Activated CD4-positive, alpha-beta T cell treated with anti-CD3 and anti-CD28 coated beads, Interleukin-2, amount 10 ng/mL, durations not matched to agents 24 days and 14 days (primary cell): ENCODE results near the gene DYRK3. TPM values are rescaled to one million over a fixed set of nuclear protein-coding genes. Genes with fewer than 3 reads are reported as not detected.

Experiments used
- DNase-seq: peaks from one replicate; pipeline ENCODE4 v3.0.0; 2022
- H3K27ac Mint-ChIP-seq: one replicate; pipeline ENCODE4 v1.8.0; 2022; ENCODE audit warnings: mild to moderate bottlenecking, mixed read lengths
- H3K27me3 Mint-ChIP-seq: one replicate; pipeline ENCODE4 v1.8.0; 2022; ENCODE audit warnings: mixed read lengths
- H3K36me3 Mint-ChIP-seq: one replicate; pipeline ENCODE4 v1.8.0; 2022; ENCODE audit warnings: low read depth, mild to moderate bottlenecking, mixed read lengths
- H3K4me1 Mint-ChIP-seq: one replicate; pipeline ENCODE4 v1.8.0; 2021; ENCODE audit warnings: mixed read lengths
- H3K4me3 Mint-ChIP-seq: one replicate; pipeline ENCODE4 v1.8.0; 2022; ENCODE audit warnings: mild to moderate bottlenecking, moderate library complexity, mixed read lengths
- H3K9me3 Mint-ChIP-seq: one replicate; pipeline ENCODE4 v1.8.0; 2021; ENCODE audit warnings: mixed read lengths
- intact Hi-C: fragments of 100-400 bp; cut with micrococcal nuclease; formaldehyde crosslinking; loops from one replicate; pipeline ENCODE4 v1.15.1; 2023
- total RNA-seq: library from RNA; stranded (reverse); gene quantifications from 2 replicates; pipeline ENCODE4 v1.2.3, GENCODE V29; 2022

The DYRK3 gene
- total RNA-seq, 1 donor from 2014 or later = 16.9 TPM

DNA sequence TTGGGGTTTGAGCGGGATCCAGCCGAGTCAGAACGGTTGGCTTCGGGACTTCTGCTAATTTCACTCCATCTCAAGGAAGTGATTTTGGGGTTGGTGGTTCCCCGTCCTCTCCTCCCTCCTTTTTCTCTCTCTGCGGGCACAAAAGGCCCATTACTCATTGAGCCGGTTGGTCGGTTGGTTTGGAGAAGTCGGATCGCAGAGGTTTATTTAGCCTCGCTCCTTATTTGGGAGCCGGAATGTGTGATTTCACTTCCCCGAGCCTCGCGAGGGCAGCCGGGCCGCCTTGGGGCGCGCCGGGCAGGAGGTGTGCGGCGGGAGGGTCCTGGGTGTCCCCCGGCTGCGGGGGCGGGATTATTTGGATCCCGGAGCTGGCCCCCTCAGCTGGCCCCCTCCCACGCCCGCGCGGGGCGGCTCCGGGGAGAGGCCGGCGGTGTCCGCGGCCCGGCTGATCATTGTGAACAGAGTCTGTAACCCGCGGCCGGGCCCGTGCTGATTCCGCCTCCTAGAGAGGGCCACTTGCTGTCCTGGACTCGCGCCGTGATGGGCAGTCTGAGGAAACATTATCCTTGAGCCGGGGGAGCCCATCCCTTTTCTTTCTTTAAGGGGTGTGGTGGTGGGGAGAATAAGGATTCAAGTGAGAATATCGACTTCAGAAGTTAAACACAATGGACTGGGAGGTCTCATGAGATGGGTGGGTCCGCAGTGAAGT is 50.6 kb downstream of the DYRK3 start:
- Mint-ChIP-seq H3K4me3 (peak overlapping the region; percentile 99), H3K4me1 (peaks cover 52% of the 10 kb centered on the region), H3K27ac (peak overlapping the region; percentile 99), H3K27me3 (peaks cover 7% of the 10 kb centered on the region), H3K9me3 (no peaks in the 10 kb centered on the region), H3K36me3 (peaks cover 12% of the 10 kb centered on the region)
- peak; percentile 89 for DNase-seq
- intact Hi-C loops = loop anchor here (1.0 kb wide), 1 partner anchor 17 kb away; no protein-coding TSS in a partner anchor

DNA sequence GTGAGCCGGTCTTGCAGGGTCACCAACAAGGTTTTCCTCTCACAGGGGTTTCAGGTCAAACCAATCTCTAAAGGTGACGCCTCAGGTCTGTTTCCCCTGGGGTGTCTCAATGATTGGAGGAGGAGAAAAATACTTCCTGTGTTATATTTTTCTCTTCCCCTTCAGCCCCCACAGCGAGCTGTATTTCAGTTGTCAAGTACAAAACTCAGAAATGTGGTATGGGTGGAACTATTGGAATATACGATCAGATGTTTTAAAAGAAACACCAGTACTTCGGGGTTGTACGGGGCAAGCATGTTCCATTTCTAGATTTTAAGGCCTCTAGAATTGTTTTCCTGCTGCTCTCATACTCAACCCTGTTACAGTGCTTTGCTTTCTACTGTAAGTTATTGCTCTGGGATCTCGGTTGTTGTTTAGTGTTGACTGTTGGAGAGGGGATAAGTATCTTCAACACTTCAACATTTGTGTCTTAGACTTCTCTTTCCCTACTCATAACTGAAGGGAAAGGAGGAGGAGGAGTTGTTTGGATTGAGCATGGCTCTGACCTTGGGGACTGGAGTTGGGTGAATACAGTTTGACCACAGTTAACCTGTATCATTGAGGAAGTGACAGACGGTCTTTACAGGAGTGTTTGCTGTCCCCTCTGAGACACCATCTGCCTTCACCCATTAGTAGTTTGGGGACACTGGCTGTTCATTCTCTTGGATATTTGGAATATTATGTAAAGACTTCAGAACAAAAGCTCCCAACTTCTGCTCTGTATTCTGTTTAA is 51.3 kb downstream of the DYRK3 start:
- Mint-ChIP-seq H3K4me3 (peak overlapping the region; percentile 99), H3K27me3 (peaks cover 7% of the 10 kb centered on the region), H3K9me3 (no peaks in the 10 kb centered on the region), H3K4me1 (peaks cover 55% of the 10 kb centered on the region), H3K27ac (peak overlapping the region; percentile 99), H3K36me3 (peaks cover 12% of the 10 kb centered on the region)
- DNase-seq = peak; percentile 81
- intact Hi-C loops = loop anchor here (1.0 kb wide), 1 partner anchor 17 kb away; no protein-coding TSS in a partner anchor

DNA sequence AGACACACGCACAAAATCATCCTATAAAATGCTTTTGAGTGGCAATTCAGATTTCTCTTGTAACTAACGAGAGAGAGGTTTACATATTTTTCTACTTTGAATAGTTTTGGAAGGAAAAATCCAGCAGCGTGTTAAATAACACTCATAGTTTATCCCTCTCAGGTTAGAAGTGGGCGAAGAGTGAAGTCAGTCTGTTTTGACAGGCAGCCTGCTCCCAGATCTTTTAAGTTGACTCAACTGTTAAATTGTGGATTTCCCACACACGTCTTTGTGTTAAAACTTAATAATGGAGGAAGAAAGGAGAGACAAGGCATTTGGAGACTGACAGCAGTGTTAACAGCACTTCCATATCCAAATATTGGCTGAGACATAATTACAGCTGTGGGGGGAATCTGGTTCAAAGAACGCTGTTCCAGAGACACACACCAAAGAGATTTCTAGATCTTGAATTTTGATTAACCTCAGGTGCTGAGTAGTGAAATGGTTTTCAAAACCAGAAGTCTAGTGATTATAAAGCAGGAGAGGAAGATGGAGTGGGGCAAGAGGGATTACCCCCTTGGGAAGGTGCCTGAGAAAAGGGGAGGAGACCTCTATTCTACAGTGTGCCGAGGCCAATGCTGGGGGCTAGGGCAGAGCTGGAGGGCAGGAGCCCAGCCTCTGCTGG is 52.0 kb downstream of the DYRK3 start:
- Mint-ChIP-seq H3K27ac (peak overlapping the region; percentile 99), H3K4me1 (peaks cover 59% of the 10 kb centered on the region), H3K9me3 (no peaks in the 10 kb centered on the region), H3K36me3 (peaks cover 12% of the 10 kb centered on the region), H3K27me3 (peaks cover 7% of the 10 kb centered on the region), H3K4me3 (peak overlapping the region; percentile 99)
- no peak for DNase-seq
- intact Hi-C loops = no loop called here

DNA sequence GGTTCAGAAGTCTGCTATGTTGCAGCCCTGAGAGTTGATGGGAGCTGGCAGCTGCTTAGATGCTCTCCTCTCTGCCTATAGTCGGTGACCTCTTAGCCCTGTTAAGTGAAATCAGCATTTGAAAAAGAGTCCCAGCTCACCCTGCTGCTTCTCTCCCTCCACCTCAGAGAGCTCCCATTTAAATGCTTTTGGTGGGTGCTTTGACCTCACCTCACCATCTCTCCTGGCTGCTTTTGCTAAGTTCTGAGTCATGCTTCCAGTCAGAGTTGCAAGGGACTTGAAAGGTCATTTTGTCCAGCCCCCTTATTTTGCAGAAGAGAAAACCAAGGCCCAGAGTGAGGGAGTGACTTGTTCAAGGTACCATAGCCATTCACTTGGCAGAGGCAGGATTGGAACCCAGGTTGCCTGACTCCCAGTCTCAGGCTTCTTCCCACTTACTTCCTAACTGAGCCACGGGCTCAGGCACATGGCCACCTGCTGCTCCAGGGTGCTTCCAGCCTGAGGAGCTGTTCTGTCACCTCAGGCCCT is 52.6 kb downstream of the DYRK3 start:
- intact Hi-C loops = no loop called here
- peaks cover 12% of the 10 kb centered on the region for H3K36me3 Mint-ChIP-seq
- peak overlapping the region; percentile 69 for H3K27ac Mint-ChIP-seq
- peak overlapping the region; percentile 99 for H3K4me3 Mint-ChIP-seq
- peaks cover 7% of the 10 kb centered on the region for H3K27me3 Mint-ChIP-seq
- H3K9me3 Mint-ChIP-seq = no peaks in the 10 kb centered on the region
- H3K4me1 Mint-ChIP-seq = peaks cover 57% of the 10 kb centered on the region
- no peak for DNase-seq

DNA sequence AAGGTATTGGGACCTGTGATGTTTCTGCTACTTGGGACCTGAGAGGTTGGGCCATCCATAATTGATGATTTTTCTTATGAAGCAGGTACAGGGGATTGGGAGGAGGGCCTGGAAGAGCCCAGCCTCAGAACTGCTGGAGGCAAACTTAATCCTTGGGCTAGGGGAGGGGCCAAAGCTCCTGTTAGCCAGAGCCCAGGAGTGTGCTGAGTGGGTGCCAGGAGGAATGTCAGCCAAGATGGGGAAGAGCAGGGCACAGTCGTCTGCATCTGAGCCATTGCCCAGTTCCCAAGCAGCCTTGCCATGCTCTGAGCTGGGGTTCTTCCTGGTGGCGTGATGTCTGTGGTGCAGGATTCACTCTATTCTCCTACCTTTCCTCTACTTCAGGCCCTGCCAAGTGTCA is 55.2 kb downstream of the DYRK3 start:
- Mint-ChIP-seq H3K4me1 (peaks cover 60% of the 10 kb centered on the region), H3K27me3 (no peaks in the 10 kb centered on the region), H3K27ac (peak overlapping the region; percentile 19), H3K9me3 (no peaks in the 10 kb centered on the region), H3K4me3 (no peak overlapping the region), H3K36me3 (peaks cover 22% of the 10 kb centered on the region)
- intact Hi-C loops = no loop called here
- DNase-seq = no peak

DNA sequence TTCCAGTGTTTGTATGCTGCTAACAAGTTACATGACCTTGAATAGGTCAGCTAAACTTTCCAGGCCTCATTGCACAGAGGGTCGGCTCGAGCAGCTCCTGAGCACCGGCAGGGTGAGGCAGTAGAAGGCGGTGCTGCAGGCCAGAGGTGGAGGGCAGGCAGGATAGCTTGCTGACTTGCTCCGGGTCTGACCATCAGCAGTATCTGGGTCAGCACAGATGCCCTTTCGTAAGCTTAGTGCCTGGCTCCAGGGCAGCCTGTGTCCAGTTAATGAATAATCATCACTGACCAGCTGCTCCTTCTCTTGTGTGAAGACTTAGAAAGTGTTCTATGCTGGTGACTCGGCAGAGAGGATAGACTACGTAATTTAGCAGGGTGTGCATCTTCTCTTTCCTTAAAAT is 56.3 kb downstream of the DYRK3 start:
- Mint-ChIP-seq H3K9me3 (no peaks in the 10 kb centered on the region), H3K36me3 (peaks cover 22% of the 10 kb centered on the region), H3K4me3 (no peak overlapping the region), H3K27me3 (no peaks in the 10 kb centered on the region), H3K4me1 (peaks cover 67% of the 10 kb centered on the region), H3K27ac (no peak overlapping the region)
- DNase-seq = no peak
- intact Hi-C loops = no loop called here

DNA sequence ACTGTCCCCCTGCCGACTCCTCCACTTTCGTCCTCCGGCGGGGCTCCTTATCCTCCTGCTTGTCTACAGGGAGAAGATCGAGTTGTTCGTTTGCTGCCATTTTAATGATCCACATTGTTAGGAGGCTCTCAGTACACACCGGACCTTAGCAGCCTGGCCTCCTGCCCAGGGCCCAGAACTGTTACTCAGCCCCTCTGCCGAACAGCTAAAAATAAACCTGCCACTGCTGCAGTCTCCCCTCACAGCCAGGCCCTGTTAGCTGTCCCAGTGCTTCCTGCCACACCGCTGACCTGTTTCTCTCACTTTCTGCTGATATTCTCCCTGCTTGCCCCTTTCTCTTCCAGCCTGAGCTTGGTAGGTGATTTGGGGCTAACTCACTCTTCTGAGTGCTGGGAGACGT is 57.7 kb downstream of the DYRK3 start:
- H3K4me3 Mint-ChIP-seq = no peak overlapping the region
- H3K4me1 Mint-ChIP-seq = peaks cover 63% of the 10 kb centered on the region
- no peak overlapping the region for H3K27ac Mint-ChIP-seq
- intact Hi-C loops = no loop called here
- no peak for DNase-seq
- no peaks in the 10 kb centered on the region for H3K27me3 Mint-ChIP-seq
- peaks cover 33% of the 10 kb centered on the region for H3K36me3 Mint-ChIP-seq
- no peaks in the 10 kb centered on the region for H3K9me3 Mint-ChIP-seq

DNA sequence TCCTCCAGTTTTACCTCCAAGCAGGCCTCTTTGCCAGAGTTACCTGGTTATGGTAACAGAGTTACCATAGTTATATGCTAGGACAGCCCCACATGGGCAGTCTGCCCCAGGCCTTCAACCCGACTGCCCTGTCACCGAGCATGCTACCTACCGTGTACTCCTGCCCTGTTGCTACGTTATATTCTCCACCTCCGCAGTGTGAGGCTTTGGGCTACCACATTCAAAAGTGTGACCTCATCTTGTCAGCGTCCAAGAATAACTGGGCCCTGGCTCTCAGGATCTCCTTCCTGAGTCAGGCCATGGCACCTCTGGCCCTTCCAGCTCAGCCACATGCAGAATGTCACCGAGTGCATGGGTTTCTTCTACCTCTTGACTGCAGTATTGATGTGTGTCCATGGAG is 58.3 kb downstream of the DYRK3 start:
- no peaks in the 10 kb centered on the region for H3K9me3 Mint-ChIP-seq

DNA sequence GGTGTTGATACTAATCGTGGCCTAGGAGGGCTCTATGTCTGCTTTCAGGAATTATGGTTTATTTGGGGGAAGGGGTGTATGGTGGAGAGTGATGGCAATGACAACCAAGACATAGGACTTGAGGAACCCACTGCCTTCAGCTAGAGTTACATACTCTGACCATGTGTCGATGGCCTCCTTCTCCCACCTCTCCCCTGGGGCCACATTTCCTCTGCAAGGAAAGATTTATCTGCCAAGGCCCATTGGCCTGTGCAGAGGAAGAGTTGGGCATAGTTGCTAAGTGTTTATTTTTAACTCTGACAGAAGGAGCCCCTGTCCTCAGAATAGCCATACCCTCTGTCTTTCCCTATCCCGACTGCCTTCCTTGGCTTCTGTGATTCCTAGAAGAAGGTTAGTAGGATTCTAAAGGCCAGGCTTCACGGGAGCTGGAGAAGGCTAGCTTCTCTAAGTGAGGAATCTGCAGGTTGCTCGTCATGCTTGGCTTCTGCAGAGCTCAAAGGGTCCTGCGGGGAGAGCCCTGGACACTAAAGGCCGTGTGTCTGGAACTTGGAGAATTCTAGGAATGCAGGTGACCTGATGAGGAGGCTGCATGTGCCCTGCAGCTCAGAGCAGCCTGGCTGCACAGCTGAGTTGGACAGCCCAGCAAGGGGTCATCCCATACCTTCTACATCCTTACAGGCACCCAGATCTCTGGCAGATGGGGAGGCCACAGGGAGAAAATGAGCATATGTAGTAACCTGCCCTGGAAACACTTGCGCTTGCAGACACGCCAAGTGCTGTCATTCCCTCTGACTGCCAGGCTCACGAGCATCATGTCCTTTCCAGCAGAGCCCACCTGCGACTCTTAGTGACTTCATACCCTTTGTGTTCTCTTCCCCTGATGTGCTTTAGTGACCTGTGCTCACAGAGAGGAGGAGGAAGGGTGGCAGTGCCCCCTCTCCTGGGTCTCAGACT is 59.1 kb downstream of the DYRK3 start:
- Mint-ChIP-seq H3K27ac (no peak overlapping the region), H3K36me3 (peaks cover 38% of the 10 kb centered on the region)

More for the DNA sequence above, 58.3 kb downstream of the DYRK3 start:
- Mint-ChIP-seq H3K4me1 (peaks cover 62% of the 10 kb centered on the region), H3K27me3 (no peaks in the 10 kb centered on the region), H3K36me3 (peaks cover 34% of the 10 kb centered on the region), H3K4me3 (no peak overlapping the region), H3K27ac (no peak overlapping the region)
- intact Hi-C loops = no loop called here
- DNase-seq = no peak

DNA sequence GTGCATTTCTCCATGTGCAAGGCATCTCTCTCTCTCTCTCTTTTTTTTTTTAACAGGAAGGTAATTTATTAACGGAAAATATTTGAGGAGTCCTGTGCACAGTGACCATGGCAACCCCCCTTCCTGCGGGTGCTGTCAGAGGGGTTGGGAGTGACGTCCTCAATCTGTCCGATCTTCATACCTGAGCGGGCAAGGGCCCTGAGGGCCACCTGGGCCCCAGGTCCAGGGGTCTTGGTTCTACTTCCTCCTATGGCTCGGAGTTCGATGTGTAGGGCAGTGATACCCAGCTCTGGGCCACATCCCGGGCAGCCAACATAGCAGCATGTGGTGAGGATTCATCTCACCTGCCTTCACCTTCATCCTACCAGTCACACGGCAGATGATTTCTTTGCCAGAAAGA is 60.4 kb downstream of the DYRK3 start:
- no peak overlapping the region for H3K27ac Mint-ChIP-seq
- no peak overlapping the region for H3K4me3 Mint-ChIP-seq
- no peak for DNase-seq
- intact Hi-C loops = no loop called here
- peaks cover 39% of the 10 kb centered on the region for H3K36me3 Mint-ChIP-seq
- H3K4me1 Mint-ChIP-seq = peaks cover 65% of the 10 kb centered on the region
- H3K9me3 Mint-ChIP-seq = no peaks in the 10 kb centered on the region
- H3K27me3 Mint-ChIP-seq = no peaks in the 10 kb centered on the region

More for the DNA sequence above, 59.1 kb downstream of the DYRK3 start:
- intact Hi-C loops = no loop called here
- Mint-ChIP-seq H3K9me3 (no peaks in the 10 kb centered on the region), H3K4me3 (no peak overlapping the region), H3K27me3 (no peaks in the 10 kb centered on the region), H3K4me1 (peaks cover 62% of the 10 kb centered on the region)
- no peak for DNase-seq

DNA sequence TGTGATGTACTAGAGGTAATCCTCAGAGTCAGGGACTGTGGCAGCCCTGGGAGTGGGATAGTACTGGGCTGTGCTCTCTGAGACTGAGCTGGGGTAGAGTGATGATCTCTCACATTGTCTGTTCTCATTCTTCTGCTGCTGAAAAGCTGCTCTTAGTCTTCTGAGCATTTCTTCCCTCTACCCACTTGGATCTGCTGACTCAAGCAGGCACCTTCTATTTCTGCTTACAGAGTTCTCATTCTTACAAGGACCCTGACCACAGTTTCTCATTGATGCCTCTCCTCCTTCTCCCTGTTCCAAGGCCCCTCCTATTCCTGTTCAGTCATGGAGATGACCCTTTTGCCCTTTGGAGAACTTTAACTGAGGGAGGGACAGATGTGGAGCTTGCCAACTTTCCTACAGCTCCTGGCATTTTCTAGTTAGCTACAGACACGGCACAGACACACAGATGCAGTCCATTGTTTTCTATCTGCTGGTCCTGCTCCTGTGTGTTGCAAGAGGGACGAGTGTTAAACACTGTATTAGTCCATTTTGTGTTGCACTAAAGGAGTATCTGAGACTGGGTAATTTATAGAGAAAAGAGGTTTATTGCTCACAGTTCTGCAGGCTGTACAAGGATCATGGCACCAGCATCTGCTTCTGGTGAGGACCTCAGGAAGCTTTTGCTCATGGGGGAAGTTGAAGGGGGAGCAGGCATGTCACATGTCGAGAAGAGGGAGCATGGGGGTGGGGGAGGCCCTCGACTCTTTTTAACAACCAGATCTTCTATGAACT is 61.7 kb downstream of the DYRK3 start:
- H3K4me3 Mint-ChIP-seq = no peak overlapping the region
- H3K27ac Mint-ChIP-seq = peak overlapping the region; percentile 26
- no peak for DNase-seq
- intact Hi-C loops = no loop called here
- peaks cover 42% of the 10 kb centered on the region for H3K36me3 Mint-ChIP-seq
- H3K27me3 Mint-ChIP-seq = no peaks in the 10 kb centered on the region
- H3K4me1 Mint-ChIP-seq = peaks cover 64% of the 10 kb centered on the region
- H3K9me3 Mint-ChIP-seq = no peaks in the 10 kb centered on the region

DNA sequence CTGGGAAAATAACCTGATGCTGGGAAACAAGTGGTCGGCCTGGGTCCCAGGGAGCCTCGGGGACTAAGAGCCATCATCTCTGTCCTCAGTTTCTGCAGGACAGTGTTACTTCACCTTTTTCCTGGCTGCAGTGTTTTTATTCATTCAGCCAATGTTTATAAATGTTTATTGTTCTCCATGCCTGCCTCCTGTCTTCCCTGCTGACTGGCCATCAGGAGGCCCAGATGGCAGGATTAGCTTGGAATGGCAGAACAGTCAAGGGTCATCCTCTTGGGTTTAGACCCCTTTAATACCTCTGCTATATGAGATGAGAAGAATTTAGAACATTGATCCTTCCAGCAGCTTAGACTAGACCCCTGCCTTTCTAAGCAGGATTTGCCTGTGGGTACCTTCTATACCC is 62.7 kb downstream of the DYRK3 start:
- no peaks in the 10 kb centered on the region for H3K9me3 Mint-ChIP-seq
- H3K36me3 Mint-ChIP-seq = peaks cover 50% of the 10 kb centered on the region
- no peak overlapping the region for H3K4me3 Mint-ChIP-seq
- intact Hi-C loops = no loop called here
- no peak overlapping the region for H3K27ac Mint-ChIP-seq
- H3K27me3 Mint-ChIP-seq = no peaks in the 10 kb centered on the region
- no peak for DNase-seq
- peaks cover 70% of the 10 kb centered on the region for H3K4me1 Mint-ChIP-seq
